NCI-H146 (cell line): ENCODE measurements around the gene SLC9A9.
A peak's percentile ranks its signal among the peaks of the same experiment; 100 is the strongest.

Experiments used
- DNase-seq: peaks from one replicate; lab custom pipeline; 2025; lab: John Stamatoyannopoulos, UW

The SLC9A9 gene

GRCh38 chr3:143597774-143598652 lies 250.3 kb downstream of the SLC9A9 start:
- peak; percentile 95 for DNase-seq

- peak; percentile 67 for DNase-seq
Measured at GRCh38 chr3:143596957-143597642, 251.2 kb downstream of the SLC9A9 start.

GRCh38 chr3:143595456-143596077 lies 252.7 kb downstream of the SLC9A9 start:
- DNase-seq, result no peak

- DNase-seq, result peak; percentile 69
Measured at GRCh38 chr3:143594206-143594605, 254.1 kb downstream of the SLC9A9 start.

- peak; percentile 64 for DNase-seq
Measured at GRCh38 chr3:143590660-143591059, 257.6 kb downstream of the SLC9A9 start.

GRCh38 chr3:143586576-143586975 lies 261.7 kb downstream of the SLC9A9 start:
- no peak for DNase-seq

GRCh38 chr3:143585720-143586456 lies 262.4 kb downstream of the SLC9A9 start:
- DNase-seq, result no peak

GRCh38 chr3:143584474-143584873 lies 263.8 kb downstream of the SLC9A9 start:
- DNase-seq, result no peak

- no peak for DNase-seq
Measured at GRCh38 chr3:143581972-143582722, 266.1 kb downstream of the SLC9A9 start.

GRCh38 chr3:143578810-143579435 lies 269.3 kb downstream of the SLC9A9 start:
- no peak for DNase-seq

GRCh38 chr3:143576568-143577270 lies 271.5 kb downstream of the SLC9A9 start:
- DNase-seq, result no peak

- no peak for DNase-seq
Measured at GRCh38 chr3:143574933-143575332, 273.3 kb downstream of the SLC9A9 start.

- DNase-seq, result no peak
Measured at GRCh38 chr3:143573610-143574303, 274.5 kb downstream of the SLC9A9 start.

- no peak for DNase-seq
Measured at GRCh38 chr3:143571548-143571947, 276.7 kb downstream of the SLC9A9 start.

GRCh38 chr3:143567823-143568222 lies 280.4 kb downstream of the SLC9A9 start:
- DNase-seq, result no peak

- DNase-seq, result no peak
Measured at GRCh38 chr3:143565951-143566350, 282.3 kb downstream of the SLC9A9 start.

- DNase-seq, result no peak
Measured at GRCh38 chr3:143563786-143564185, 284.5 kb downstream of the SLC9A9 start.

GRCh38 chr3:143562789-143563188 lies 285.5 kb downstream of the SLC9A9 start:
- DNase-seq, result peak; percentile 20

GRCh38 chr3:143559296-143559695 lies 289.0 kb downstream of the SLC9A9 start:
- no peak for DNase-seq

- DNase-seq, result no peak
Measured at GRCh38 chr3:143552851-143553250, 295.4 kb downstream of the SLC9A9 start.
